ENCODE data around the gene RBP7. TPM values are rescaled to one million over a fixed set of nuclear protein-coding genes. Genes with fewer than 3 reads are reported as not detected.

RBP7 gene
- total RNA-seq, 2 experiments from 2014 or later, result not detected

DNA sequence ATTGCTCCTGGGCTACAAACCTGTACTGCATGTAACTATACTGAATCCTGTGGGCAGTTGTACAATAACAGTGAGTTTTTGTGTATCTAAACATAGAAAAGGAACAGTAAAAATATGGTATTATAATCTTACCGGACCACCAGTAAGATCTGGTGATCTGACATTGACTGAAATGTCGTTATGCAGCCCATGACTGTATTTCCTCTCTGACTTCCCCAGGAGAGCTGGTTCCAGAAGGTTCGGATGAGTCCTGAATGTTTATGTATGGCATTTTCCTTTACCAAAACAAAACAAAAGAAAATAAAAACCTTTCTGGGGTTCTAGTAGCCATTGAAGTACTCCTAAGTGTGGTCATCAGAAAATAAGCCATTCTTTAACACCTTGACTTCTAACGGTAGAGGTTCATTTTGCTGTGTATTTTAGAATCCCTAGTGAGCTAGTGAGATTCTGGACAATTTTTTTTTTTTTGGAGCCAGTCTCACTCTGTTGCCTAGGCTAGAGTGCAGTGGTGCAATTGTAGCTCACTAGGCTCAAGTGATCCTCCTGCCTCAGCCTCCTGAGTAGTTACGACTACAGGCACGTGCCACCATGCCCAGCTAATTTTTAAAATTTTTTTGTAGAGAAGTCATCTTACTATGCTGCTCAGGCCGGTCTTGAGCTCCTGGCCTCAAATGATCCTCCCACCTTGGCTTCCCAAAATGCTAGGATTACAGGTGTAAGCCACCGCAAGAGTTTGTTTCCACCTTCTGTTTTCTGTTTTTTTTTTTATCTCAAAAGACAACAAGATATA is 63.5 kb downstream of the RBP7 start:
- peaks cover 4% of the 10 kb centered on the region for H3K36me3 Mint-ChIP-seq (ENCODE audit: low read depth)
- no peak for DNase-seq
- H3K9me3 Mint-ChIP-seq, result no peaks in the 10 kb centered on the region
- H3K27me3 Mint-ChIP-seq, result no peaks in the 10 kb centered on the region
- POLR2A ChIA-PET, result no interaction called here
- CTCF ChIA-PET, result no interaction called here
- peaks cover 14% of the 10 kb centered on the region for H3K4me1 Mint-ChIP-seq
- H3K27ac Mint-ChIP-seq, result no peak overlapping the region
- no peak overlapping the region for H3K4me3 Mint-ChIP-seq

DNA sequence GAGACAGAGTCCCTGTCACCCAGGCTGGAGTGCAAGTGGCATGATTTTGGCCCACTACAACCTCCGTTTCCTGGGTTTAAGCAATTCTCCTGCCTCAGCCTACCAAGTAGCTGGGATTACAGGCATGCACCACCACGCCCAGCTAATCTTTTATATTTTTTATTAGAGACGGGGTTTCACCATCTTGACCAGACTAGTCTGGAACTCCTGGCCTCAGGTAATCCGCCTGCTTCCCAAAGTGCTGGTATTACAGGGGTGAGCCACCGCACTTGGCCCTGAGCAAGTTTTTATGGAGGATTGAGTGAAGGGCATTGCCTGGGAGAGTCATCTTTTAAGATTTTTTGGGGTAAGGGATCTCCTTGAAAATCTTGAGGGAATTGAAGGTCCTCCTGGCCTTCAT is 64.2 kb downstream of the RBP7 start:
- Mint-ChIP-seq H3K36me3 (ENCODE audit: low read depth) (peaks cover 4% of the 10 kb centered on the region), H3K4me1 (peaks cover 14% of the 10 kb centered on the region), H3K27me3 (no peaks in the 10 kb centered on the region), H3K4me3 (no peak overlapping the region), H3K27ac (no peak overlapping the region), H3K9me3 (no peaks in the 10 kb centered on the region)
- ChIA-PET POLR2A (no interaction called here), CTCF (no interaction called here)
- no peak for DNase-seq

DNA sequence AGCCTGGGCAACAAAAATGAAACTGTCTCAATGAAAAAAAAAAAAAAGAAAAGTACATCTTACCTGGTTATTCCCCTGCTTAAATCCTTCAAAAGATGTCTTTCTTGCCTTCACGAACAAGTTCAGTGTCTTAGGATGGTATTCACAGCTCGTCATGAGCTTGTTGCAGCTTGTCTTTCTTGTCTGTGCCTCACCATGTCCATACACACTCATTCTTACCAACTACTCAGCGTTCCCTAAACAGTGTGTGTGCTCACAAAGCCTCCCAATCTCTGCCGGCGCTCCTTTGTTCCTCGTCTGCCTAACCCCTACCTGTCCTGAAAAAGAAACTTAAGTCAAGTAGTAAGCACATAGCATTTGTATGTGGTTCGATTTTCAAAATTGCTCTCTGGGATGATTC is 66.8 kb downstream of the RBP7 start:
- Mint-ChIP-seq H3K4me1 (peaks cover 16% of the 10 kb centered on the region), H3K27me3 (no peaks in the 10 kb centered on the region), H3K9me3 (no peaks in the 10 kb centered on the region), H3K36me3 (ENCODE audit: low read depth) (peaks cover 1% of the 10 kb centered on the region), H3K4me3 (no peak overlapping the region), H3K27ac (no peak overlapping the region)
- DNase-seq, result no peak
- ChIA-PET CTCF (interaction anchor here (0.6 kb wide), 1 partner anchor 55 kb away, joined by 4 read pairs; no protein-coding TSS in a partner anchor), POLR2A (no interaction called here)

DNA sequence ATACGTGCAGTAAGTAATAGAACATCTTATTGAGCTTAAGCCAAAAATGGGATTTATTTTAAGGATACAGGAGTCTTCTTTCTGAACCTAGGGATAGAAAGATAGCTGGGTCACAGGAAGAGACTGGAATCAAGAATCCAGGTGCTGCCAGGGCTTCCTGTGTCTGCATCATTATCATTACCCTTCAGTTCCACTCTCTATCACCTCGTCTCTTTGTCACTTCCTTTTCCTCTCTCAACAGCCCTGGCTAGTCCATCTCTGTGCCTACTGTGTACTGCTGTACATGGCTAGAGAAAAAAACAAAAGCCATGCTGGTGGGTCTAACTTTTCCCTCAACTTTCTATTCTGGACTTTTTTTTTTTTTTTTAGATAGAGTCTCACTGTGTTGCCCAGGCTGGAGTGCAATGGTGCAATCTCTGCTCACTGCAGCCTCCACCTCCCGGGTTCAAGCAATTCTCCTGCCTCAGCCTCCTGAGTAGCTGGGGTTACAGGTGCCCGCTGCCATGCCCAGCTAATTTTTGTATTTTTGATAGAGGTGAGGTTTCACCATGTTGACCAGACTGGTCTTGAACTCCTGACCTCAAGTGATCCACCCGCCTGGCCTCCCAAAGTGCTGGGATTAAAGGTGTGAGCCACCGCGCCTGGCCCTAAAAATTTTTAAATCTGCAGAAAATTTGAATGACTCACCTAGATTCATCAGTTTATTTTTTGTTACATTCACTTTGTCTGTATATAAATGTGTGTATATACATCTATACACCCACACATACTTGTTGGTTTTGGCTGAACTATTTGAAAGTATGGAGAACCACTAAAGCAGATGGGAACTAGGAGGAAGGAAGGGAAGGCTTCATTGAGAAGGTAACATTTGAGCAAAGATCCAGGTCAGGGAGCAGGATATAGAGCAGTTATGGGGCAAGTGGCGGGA is 67.7 kb downstream of the RBP7 start:
- ChIA-PET CTCF (interaction anchor here (0.6 to 0.9 kb wide), 2 partner anchors 20 to 1060 kb away, joined by 3 read pairs; no protein-coding TSS in a partner anchor), POLR2A (interaction anchor here (0.6 kb wide), 1 partner anchor 313 kb away, joined by 3 read pairs; no protein-coding TSS in a partner anchor)
- no peaks in the 10 kb centered on the region for H3K9me3 Mint-ChIP-seq
- peaks cover 1% of the 10 kb centered on the region for H3K36me3 Mint-ChIP-seq (ENCODE audit: low read depth)
- H3K4me1 Mint-ChIP-seq, result peaks cover 16% of the 10 kb centered on the region
- H3K27ac Mint-ChIP-seq, result no peak overlapping the region
- DNase-seq, result no peak
- H3K4me3 Mint-ChIP-seq, result no peak overlapping the region
- no peaks in the 10 kb centered on the region for H3K27me3 Mint-ChIP-seq

DNA sequence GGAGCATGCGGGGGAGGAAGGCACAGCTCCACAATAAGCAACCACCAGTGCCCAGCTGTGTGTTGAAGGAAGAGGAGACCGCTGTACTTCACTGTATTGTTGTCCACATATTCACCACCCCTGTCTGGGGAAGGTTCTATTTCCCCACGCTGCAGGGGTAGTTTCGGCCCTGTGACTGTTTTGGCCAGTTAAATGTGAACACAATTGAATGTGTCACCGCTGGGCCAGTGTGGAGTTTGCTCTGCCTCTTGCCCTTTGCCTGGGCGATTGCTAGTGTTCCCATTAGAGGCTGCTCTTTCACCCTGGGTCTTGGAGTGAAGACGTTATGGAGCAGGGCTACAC is 68.3 kb downstream of the RBP7 start:
- Mint-ChIP-seq H3K27ac (no peak overlapping the region), H3K4me1 (peaks cover 16% of the 10 kb centered on the region), H3K27me3 (no peaks in the 10 kb centered on the region), H3K4me3 (no peak overlapping the region), H3K9me3 (no peaks in the 10 kb centered on the region), H3K36me3 (ENCODE audit: low read depth) (peaks cover 1% of the 10 kb centered on the region)
- ChIA-PET POLR2A (no interaction called here), CTCF (interaction anchor here (0.9 kb wide), 1 partner anchor 19 kb away, joined by 3 read pairs; no protein-coding TSS in a partner anchor)
- DNase-seq, result no peak

Small RNAs within 50 kb of the gene (microRNA-seq; reads per million reads assigned to microRNA genes)
- not detected for gene MIR5697 (ENCODE audit: borderline microRNAs expressed, borderline replicate concordance)

Other genes starting within 250 kb of the RBP7 start
- 100 to 1,000 TPM; 121 to 134 TPM for gene CLSTN1, start 173.3 kb upstream of the RBP7 start, total RNA-seq
- 10 to 100 TPM; 12.2 to 13.9 TPM for gene CTNNBIP1, start 87.0 kb upstream of the RBP7 start, total RNA-seq
- 10 to 100 TPM; 25.7 to 28.0 TPM for gene LZIC, start 53.8 kb upstream of the RBP7 start, total RNA-seq
- gene NMNAT1, start 53.8 kb upstream of the RBP7 start, total RNA-seq, result 1 to 10 TPM; 6.3 to 7.9 TPM
- 10 to 100 TPM; 30.9 to 38.4 TPM for gene UBE4B, start 35.7 kb downstream of the RBP7 start, total RNA-seq
- 10 to 100 TPM; 14.1 to 15.6 TPM for gene KIF1B, start 213.3 kb downstream of the RBP7 start, total RNA-seq